Measurements from ENCODE around the gene CYREN.

The CYREN gene

GRCh38 chr7:135168489-135169140, 1.9 kb downstream of the CYREN start:
- H3K36me3 ChIP-seq: peaks cover 49% of the 10 kb centered on the region
- peaks cover 64 to 84% of the 10 kb centered on the region in 2 experiments for H3K4me1 ChIP-seq (ENCODE audit: control insufficient read depth in 1 of 2, insufficient read depth in 1 of 2, low read depth in 1 of 2, low read length in 1 of 2)
- H3K27me3 ChIP-seq: no peaks in the 10 kb centered on the region
- no peaks in the 10 kb centered on the region for H3K9me3 ChIP-seq
- H3K27ac ChIP-seq: peak overlapping the region; percentile 93
- TF ChIP-seq, protein P1, sequence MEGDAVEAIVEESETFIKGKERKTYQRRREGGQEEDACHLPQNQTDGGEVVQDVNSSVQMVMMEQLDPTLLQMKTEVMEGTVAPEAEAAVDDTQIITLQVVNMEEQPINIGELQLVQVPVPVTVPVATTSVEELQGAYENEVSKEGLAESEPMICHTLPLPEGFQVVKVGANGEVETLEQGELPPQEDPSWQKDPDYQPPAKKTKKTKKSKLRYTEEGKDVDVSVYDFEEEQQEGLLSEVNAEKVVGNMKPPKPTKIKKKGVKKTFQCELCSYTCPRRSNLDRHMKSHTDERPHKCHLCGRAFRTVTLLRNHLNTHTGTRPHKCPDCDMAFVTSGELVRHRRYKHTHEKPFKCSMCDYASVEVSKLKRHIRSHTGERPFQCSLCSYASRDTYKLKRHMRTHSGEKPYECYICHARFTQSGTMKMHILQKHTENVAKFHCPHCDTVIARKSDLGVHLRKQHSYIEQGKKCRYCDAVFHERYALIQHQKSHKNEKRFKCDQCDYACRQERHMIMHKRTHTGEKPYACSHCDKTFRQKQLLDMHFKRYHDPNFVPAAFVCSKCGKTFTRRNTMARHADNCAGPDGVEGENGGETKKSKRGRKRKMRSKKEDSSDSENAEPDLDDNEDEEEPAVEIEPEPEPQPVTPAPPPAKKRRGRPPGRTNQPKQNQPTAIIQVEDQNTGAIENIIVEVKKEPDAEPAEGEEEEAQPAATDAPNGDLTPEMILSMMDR (IDR thresholded peaks at IDR 0.05): no peak
- H3K4me3 ChIP-seq (ENCODE audit: low read depth in 1 of 2, low read length in 1 of 2): peak overlapping the region; percentile 77 to 86

DNA sequence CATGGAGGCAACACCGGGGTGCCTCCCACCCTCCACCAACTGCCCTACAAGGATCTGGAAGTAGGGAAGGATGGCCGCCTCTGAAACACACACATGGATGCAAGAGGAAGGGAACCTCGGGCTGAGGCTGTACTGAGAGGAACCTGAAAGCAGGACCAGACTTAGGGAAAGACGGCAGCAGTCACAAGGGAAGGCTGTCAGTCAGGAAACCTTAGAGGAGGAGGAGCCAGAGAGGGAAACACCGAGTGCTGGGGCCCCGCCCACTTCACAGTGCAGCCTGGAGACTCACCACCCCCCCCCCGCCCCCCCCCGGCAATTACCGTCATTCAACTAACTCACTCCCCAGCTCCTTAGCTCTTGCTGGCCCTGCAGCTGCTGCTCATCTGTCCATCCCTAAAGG, 2.5 kb downstream of the CYREN start:
- H3K4me3 ChIP-seq (ENCODE audit: low read depth in 1 of 2, low read length in 1 of 2): peak overlapping the region; percentile 77 to 86
- H3K36me3 ChIP-seq: peaks cover 53% of the 10 kb centered on the region
- H3K4me1 ChIP-seq (ENCODE audit: control insufficient read depth in 1 of 2, insufficient read depth in 1 of 2, low read depth in 1 of 2, low read length in 1 of 2): peaks cover 64 to 84% of the 10 kb centered on the region in 2 experiments
- no peaks in the 10 kb centered on the region for H3K27me3 ChIP-seq
- H3K27ac ChIP-seq: peak overlapping the region; percentile 93
- TF ChIP-seq, protein P1 (IDR thresholded peaks at IDR 0.05): peak; percentile 9
- no peaks in the 10 kb centered on the region for H3K9me3 ChIP-seq

GRCh38 chr7:135167365-135167917, 3.1 kb downstream of the CYREN start:
- TF ChIP-seq, protein P1 (IDR thresholded peaks at IDR 0.05): peak; percentile 18
- Histone ChIP-seq H3K4me1 (ENCODE audit: control insufficient read depth in 1 of 2, insufficient read depth in 1 of 2, low read depth in 1 of 2, low read length in 1 of 2) (peaks cover 64 to 86% of the 10 kb centered on the region in 2 experiments), H3K9me3 (no peaks in the 10 kb centered on the region), H3K27ac (peak overlapping the region; percentile 93), H3K36me3 (peaks cover 59% of the 10 kb centered on the region), H3K4me3 (ENCODE audit: low read depth in 1 of 2, low read length in 1 of 2) (peak overlapping the region; percentile 34 to 86), H3K27me3 (no peaks in the 10 kb centered on the region)

GRCh38 chr7:135166338-135166990, 4.0 kb downstream of the CYREN start:
- H3K9me3 ChIP-seq: no peaks in the 10 kb centered on the region
- peak overlapping the region; percentile 21 to 86 for H3K4me3 ChIP-seq (ENCODE audit: low read depth in 1 of 2, low read length in 1 of 2)
- no peaks in the 10 kb centered on the region for H3K27me3 ChIP-seq
- peaks cover 66% of the 10 kb centered on the region for H3K36me3 ChIP-seq
- TF ChIP-seq, protein P1 (IDR thresholded peaks at IDR 0.05): no peak
- peak overlapping the region; percentile 93 for H3K27ac ChIP-seq
- H3K4me1 ChIP-seq (ENCODE audit: control insufficient read depth in 1 of 2, insufficient read depth in 1 of 2, low read depth in 1 of 2, low read length in 1 of 2): peaks cover 69 to 90% of the 10 kb centered on the region in 2 experiments

- peaks cover 69 to 90% of the 10 kb centered on the region in 2 experiments for H3K4me1 ChIP-seq (ENCODE audit: control insufficient read depth in 1 of 2, insufficient read depth in 1 of 2, low read depth in 1 of 2, low read length in 1 of 2)
- H3K9me3 ChIP-seq: no peaks in the 10 kb centered on the region
- H3K27me3 ChIP-seq: no peaks in the 10 kb centered on the region
- peak overlapping the region; percentile 93 for H3K27ac ChIP-seq
- H3K4me3 ChIP-seq (ENCODE audit: low read depth in 1 of 2, low read length in 1 of 2): peak overlapping the region; percentile 21 to 86
- peaks cover 67% of the 10 kb centered on the region for H3K36me3 ChIP-seq
- TF ChIP-seq, protein P1 (IDR thresholded peaks at IDR 0.05): no peak
These were observed 4.6 kb downstream of the CYREN start for GRCh38 chr7:135165862-135166261.

Measured in neutrophil (primary cell).